ENCODE measurements around the gene FNBP1.

Gene FNBP1

DNA sequence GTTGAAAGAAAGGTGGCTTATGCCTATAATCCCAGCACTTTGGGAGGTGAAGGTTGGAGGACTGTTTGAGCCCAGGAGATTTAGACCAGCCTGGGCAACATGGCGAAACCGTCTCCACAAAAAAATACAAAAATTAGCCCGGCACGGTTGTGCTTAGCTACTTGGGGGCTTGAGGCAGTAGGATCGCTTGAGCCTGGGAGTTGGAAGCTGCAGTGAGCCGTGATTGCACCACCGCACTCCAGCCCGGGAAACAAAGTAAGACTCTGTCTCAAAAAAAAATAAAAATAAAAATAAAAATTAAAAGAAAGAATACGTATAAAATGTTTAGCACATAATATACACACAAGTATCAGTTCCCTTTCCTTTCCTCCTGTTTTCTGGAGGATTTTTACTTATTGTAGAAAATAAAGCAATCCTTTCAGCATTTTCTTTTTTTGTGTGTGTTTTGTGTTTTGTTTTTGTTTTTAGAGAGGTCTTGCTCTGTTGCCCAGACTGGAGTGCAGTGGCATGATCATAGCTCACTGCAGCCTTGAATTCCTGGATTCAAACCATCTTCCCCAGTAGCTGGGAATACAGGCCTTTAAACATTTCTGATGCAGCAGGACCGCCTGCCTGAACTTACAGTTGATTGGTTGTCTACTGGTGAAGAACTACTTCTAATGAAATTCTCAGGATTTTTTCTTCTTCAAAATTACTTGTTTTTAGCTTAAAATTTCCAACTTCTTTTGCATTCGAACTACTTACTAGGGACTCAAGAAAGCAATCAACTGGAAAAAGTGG, 6.6 kb upstream of the FNBP1 start:
- H3K4me3 ChIP-seq (ENCODE audit: low read depth, low read length): no peak overlapping the region
- TF ChIP-seq, protein P1, sequence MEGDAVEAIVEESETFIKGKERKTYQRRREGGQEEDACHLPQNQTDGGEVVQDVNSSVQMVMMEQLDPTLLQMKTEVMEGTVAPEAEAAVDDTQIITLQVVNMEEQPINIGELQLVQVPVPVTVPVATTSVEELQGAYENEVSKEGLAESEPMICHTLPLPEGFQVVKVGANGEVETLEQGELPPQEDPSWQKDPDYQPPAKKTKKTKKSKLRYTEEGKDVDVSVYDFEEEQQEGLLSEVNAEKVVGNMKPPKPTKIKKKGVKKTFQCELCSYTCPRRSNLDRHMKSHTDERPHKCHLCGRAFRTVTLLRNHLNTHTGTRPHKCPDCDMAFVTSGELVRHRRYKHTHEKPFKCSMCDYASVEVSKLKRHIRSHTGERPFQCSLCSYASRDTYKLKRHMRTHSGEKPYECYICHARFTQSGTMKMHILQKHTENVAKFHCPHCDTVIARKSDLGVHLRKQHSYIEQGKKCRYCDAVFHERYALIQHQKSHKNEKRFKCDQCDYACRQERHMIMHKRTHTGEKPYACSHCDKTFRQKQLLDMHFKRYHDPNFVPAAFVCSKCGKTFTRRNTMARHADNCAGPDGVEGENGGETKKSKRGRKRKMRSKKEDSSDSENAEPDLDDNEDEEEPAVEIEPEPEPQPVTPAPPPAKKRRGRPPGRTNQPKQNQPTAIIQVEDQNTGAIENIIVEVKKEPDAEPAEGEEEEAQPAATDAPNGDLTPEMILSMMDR (IDR thresholded peaks at IDR 0.05; ENCODE audit: borderline replicate concordance, insufficient read depth, low read depth, low read length): no peak

DNA sequence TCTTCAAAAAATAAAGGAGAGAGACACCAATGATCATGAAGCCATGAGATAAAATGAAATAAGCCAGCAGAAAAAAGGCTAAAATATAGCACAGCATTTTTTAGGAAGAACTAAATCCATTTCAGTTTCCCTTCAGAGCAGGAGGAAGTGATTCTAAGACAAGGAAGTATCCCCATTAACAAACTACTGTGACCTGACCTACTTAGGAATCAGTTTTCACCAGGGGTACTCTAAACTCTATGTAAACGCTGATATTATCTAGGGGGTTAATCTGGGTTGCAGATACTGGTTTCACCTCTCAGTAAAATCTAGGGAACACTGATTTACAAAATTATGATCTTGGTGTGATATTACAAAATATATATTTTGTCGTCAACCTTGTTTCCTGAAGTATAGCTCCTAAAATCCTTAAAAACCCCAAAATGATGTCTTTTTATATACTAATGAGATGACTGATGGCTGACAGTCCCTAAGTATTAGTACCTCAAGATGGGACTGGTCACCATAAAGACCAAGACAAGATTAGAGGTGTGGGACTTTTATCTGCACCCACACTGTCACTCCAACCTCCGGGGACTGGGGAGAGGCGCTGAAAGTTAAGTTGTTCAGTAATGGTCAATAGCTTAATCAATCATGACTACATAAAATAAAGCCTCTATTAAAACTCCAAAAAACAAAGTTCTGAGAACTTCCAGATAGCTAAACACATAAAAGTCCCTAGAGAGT, 2.9 kb upstream of the FNBP1 start:
- H3K4me3 ChIP-seq (ENCODE audit: low read depth, low read length): no peak overlapping the region
- TF ChIP-seq, protein P1 (IDR thresholded peaks at IDR 0.05; ENCODE audit: borderline replicate concordance, insufficient read depth, low read depth, low read length): no peak

DNA sequence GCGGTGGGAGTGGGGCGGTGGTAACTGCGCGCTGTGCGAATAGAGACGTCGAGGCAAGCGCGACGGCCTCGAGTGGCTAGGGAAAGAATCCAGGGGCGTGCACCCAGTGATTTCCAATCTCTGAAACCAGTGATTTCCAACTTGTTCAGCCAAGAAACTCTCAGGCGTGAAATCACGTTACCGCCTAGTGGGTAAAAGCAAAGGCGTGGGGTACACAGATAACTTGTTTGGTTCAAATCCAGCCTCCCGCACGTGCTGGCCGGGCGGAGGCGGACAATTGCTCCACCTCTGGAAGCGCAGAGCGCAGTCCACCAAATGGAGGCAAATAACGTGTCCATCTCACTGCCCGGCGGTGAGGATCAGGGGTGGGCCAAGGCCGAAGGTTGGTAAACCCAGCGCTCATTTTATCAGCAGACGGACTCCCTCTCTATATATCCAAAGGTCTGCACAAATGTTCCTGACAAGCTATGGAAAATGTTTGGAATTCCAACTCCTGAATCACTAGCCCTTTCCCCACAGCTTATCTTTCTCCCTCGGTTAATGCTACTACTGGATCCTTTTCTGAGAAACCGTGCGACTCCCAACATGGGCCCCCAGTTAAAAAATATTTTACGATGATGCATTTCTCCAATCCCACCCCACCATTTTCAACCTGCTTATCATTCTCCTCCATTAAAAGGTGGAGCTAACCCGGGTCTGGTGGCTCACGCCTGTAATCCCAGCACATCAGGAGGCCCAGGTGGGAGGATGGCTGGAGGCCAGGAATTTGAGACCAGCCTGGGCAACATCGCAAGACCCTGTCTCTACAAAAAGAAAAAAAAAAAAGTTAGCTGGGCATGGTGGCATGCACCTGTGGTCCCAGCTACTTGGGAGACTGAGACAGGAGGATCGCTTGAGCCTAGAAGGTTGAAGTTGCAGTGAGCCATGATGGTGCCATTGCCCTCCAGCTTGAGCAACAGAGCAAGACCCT, 950 bp upstream of the FNBP1 start:
- peak overlapping the region; percentile 68 for H3K4me3 ChIP-seq (ENCODE audit: low read depth, low read length)
- TF ChIP-seq, protein P1 (IDR thresholded peaks at IDR 0.05; ENCODE audit: borderline replicate concordance, insufficient read depth, low read depth, low read length): no peak

DNA sequence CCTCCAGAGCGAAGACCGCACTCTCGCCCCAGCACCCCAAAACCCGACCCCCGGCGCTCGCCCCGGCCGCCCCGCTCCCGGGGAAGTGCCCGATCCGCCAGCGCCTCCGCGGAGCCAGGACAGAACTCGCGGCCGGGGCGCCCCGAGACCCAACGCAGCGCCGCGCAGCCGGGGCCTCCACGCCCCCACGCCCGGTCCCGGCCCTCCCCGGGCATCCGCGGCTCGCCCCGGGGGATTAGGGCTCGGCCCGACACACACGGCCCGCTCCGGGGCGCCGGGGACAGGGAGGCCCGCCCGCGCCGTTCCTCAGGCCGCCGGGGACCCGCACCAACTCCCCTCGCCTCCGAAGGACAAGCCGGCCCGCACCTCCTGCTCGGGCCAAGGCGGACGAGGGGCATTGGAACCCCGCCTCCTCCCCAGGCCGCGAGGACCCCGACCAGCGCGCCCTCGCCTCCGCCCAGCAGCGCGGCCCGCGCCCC, 544 bp downstream of the FNBP1 start:
- TF ChIP-seq, protein P1 (IDR thresholded peaks at IDR 0.05; ENCODE audit: borderline replicate concordance, insufficient read depth, low read depth, low read length): no peak
- H3K4me3 ChIP-seq (ENCODE audit: low read depth, low read length): peak overlapping the region; percentile 96

DNA sequence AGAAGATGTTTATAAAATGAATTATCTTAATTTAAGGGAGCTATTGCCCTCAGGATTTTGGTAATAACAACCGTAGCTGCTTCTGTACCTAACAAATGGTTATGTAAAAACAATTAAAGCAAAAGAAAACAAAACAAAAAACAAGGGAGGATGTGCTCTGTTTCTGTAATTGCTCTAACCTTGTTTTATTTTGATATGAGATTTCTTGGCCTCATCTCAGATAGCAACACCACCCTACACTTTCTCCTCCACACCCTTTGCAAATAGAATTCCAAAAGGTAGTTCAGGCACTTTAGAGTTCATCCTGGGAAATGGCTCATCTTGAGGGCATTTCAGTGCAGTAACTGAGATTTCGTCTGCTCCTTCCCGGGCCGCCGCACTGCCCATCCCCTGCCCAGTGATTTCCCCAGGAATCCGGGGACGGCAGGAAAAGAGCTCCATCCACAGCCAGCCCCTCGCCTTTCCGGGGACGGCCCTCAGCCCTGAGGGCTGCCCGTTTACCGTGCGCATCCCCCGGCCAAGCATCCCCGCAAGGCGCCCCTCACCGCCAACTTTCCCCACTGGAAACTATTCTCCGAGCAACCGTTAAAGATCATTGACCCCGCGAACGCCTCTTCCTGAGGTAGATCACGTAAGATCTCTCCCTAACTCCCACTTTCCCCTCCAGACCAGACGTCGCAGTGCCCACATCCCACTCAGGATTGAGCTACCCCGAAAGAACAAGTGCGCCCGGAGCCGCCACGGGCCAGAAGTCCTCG, 1.2 kb downstream of the FNBP1 start:
- H3K4me3 ChIP-seq (ENCODE audit: low read depth, low read length): peak overlapping the region; percentile 96
- TF ChIP-seq, protein P1 (IDR thresholded peaks at IDR 0.05; ENCODE audit: borderline replicate concordance, insufficient read depth, low read depth, low read length): no peak

DNA sequence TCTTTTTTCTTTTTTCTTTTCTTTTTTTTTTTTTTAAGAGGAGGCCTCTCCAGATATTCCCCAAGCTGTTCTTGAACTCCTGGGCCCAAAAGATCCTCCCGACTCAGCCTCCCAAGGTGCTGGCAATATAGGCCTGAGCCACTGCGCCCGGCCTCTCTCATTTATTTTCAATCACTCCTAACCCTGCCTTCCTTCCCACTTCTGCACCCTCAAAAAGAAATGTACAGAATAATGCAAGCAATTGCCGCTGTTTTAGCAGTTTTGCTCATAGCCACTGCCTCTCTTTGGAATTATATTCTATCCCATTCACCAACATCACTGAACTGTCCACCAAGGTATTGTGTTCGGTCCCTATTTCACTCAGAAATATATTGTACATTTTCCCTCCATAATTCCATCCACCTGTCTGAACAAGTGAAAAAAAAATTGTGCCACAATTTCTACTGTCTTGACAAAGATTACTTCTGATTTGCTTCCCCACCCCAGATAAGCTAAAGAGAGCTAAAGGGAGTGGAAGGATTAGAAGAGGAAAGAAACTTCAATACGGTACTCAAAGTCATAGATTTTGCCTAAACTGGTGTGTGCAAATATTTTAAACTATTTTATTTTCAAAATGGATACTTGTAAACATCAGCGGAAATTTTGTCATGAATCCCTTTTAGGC, 1.9 kb downstream of the FNBP1 start:
- H3K4me3 ChIP-seq (ENCODE audit: low read depth, low read length): peak overlapping the region; percentile 96
- TF ChIP-seq, protein P1 (IDR thresholded peaks at IDR 0.05; ENCODE audit: borderline replicate concordance, insufficient read depth, low read depth, low read length): no peak

Measured in GM12875 (cell line).